ENCODE data around the gene ZNF598.

ZNF598 gene

GRCh38 chr16:2027024-2028010 is 17.7 kb upstream of the ZNF598 start:
- H3K9ac ChIP-seq (ENCODE audit: low read depth, low read length) = no peak overlapping the region
- peaks cover 9% of the 10 kb centered on the region for H4K20me1 ChIP-seq (ENCODE audit: insufficient read depth, low read length)
- DNase-seq (no peak), ATAC-seq (ENCODE audit: insufficient read depth, low read depth) (no peak)
- H3K27me3 ChIP-seq (ENCODE audit: insufficient read depth, low read length, poor library complexity) = peaks cover 33% of the 10 kb centered on the region
- peaks cover 20% of the 10 kb centered on the region for H3K4me1 ChIP-seq (ENCODE audit: insufficient read depth, low read length)
- no peak for TF ChIP-seq EZH2 (IDR thresholded peaks at IDR 0.05; ENCODE audit: borderline replicate concordance, low read depth, low read length, severe bottlenecking)
- TF ChIP-seq CTCF (IDR thresholded peaks at IDR 0.05; ENCODE audit: borderline replicate concordance, extremely low read depth, low read length, poor library complexity, severe bottlenecking) = no peak
- H3K4me2 ChIP-seq (ENCODE audit: insufficient read depth, low read length) = peak overlapping the region; percentile 56
- H3K4me3 ChIP-seq (ENCODE audit: low read depth in 1 of 2, low read length in 2 of 2) = no peak overlapping the region
- no peaks in the 10 kb centered on the region for H3K36me3 ChIP-seq (ENCODE audit: insufficient read depth, low read length)
- H2AFZ ChIP-seq (ENCODE audit: low read depth, low read length) = no peak overlapping the region
- H3K79me2 ChIP-seq (ENCODE audit: insufficient read depth, low read length) = no peaks in the 10 kb centered on the region
- no peaks in the 10 kb centered on the region for H3K9me3 ChIP-seq (ENCODE audit: insufficient read depth, low read length, severe bottlenecking)
- no peak overlapping the region for H3K27ac ChIP-seq (ENCODE audit: low read length)

- H2AFZ ChIP-seq (ENCODE audit: low read depth, low read length) = no peak within 1 kb of the TSS
- ATAC-seq (ENCODE audit: insufficient read depth, low read depth) (no peak), DNase-seq (peak; percentile 28)
- H3K9ac ChIP-seq (ENCODE audit: low read depth, low read length) = no peak within 1 kb of the TSS
- TF ChIP-seq CTCF (IDR thresholded peaks at IDR 0.05; ENCODE audit: borderline replicate concordance, extremely low read depth, low read length, poor library complexity, severe bottlenecking) (no peak), EZH2 (IDR thresholded peaks at IDR 0.05; ENCODE audit: borderline replicate concordance, low read depth, low read length, severe bottlenecking) (no peak)
- no peak within 1 kb of the TSS for H3K4me3 ChIP-seq (ENCODE audit: low read depth in 1 of 2, low read length in 2 of 2)
- H4K20me1 ChIP-seq (ENCODE audit: insufficient read depth, low read length) = peaks cover 7% of the 10 kb centered on the region
- H3K27ac ChIP-seq (ENCODE audit: low read length) = no peak within 1 kb of the TSS
- H3K79me2 ChIP-seq (ENCODE audit: insufficient read depth, low read length) = no peaks in the 10 kb centered on the region
- H3K36me3 ChIP-seq (ENCODE audit: insufficient read depth, low read length) = no peaks in the 10 kb centered on the region
- peaks cover 20% of the 10 kb centered on the region for H3K4me1 ChIP-seq (ENCODE audit: insufficient read depth, low read length)
- peak within 1 kb of the TSS; percentile 56 for H3K4me2 ChIP-seq (ENCODE audit: insufficient read depth, low read length)
- H3K9me3 ChIP-seq (ENCODE audit: insufficient read depth, low read length, severe bottlenecking) = no peaks in the 10 kb centered on the region
- H3K27me3 ChIP-seq (ENCODE audit: insufficient read depth, low read length, poor library complexity) = peaks cover 33% of the 10 kb centered on the region
These were observed 16.9 kb upstream of the ZNF598 start, which contains the start of gene NHERF2 for GRCh38 chr16:2026461-2027023. Gene NHERF2 (plus strand): TSS chr16:2026902. CDS start chr16:2027006, 104 bp downstream.

- H3K27me3 ChIP-seq (ENCODE audit: insufficient read depth, low read length, poor library complexity) = peaks cover 33% of the 10 kb centered on the region
- no peak overlapping the region for H3K4me2 ChIP-seq (ENCODE audit: insufficient read depth, low read length)
- ATAC-seq (ENCODE audit: insufficient read depth, low read depth) = no peak
- H2AFZ ChIP-seq (ENCODE audit: low read depth, low read length) = no peak overlapping the region
- H3K4me1 ChIP-seq (ENCODE audit: insufficient read depth, low read length) = peaks cover 20% of the 10 kb centered on the region
- no peaks in the 10 kb centered on the region for H3K36me3 ChIP-seq (ENCODE audit: insufficient read depth, low read length)
- no peak for DNase-seq
- peaks cover 7% of the 10 kb centered on the region for H4K20me1 ChIP-seq (ENCODE audit: insufficient read depth, low read length)
- H3K79me2 ChIP-seq (ENCODE audit: insufficient read depth, low read length) = no peaks in the 10 kb centered on the region
- H3K9me3 ChIP-seq (ENCODE audit: insufficient read depth, low read length, severe bottlenecking) = no peaks in the 10 kb centered on the region
- H3K27ac ChIP-seq (ENCODE audit: low read length) = no peak overlapping the region
- TF ChIP-seq EZH2 (IDR thresholded peaks at IDR 0.05; ENCODE audit: borderline replicate concordance, low read depth, low read length, severe bottlenecking) (peak; percentile 65), CTCF (IDR thresholded peaks at IDR 0.05; ENCODE audit: borderline replicate concordance, extremely low read depth, low read length, poor library complexity, severe bottlenecking) (no peak)
- no peak overlapping the region for H3K4me3 ChIP-seq (ENCODE audit: low read depth in 1 of 2, low read length in 2 of 2)
- no peak overlapping the region for H3K9ac ChIP-seq (ENCODE audit: low read depth, low read length)
These were observed 16.3 kb upstream of the ZNF598 start for GRCh38 chr16:2025878-2026460.

Measured in DND-41 (cell line).